Fibroblast of lung (primary cell): ENCODE results near the gene DNER. TPM values are rescaled to one million over a fixed set of nuclear protein-coding genes. Genes with fewer than 3 reads are reported as not detected.

Experiments used
- DNase-seq, 2 donors: peaks; one replicate each; pipeline versions ENCODE4 v3.0.0 to v3.0.0-alpha.2; 2010; ENCODE audit warnings: low read depth in 2 of 2
- H2AFZ ChIP-seq: 2 replicates; pipeline ENCODE4 v1.5.1; 2012; ENCODE audit warnings: low read length, control low read depth, inconsistent platforms
- H3K27ac ChIP-seq: 2 replicates; pipeline ENCODE4 v1.5.1; 2011; ENCODE audit warnings: low read length, control low read depth; ENCODE audit not compliant: insufficient read depth
- H3K27me3 ChIP-seq: 2 replicates; pipeline ENCODE4 v1.5.1; 2011; ENCODE audit warnings: mild to moderate bottlenecking, low read length; ENCODE audit not compliant: control insufficient read depth, insufficient read depth
- H3K36me3 ChIP-seq: 2 replicates; pipeline ENCODE4 v1.5.1; 2011; ENCODE audit warnings: low read length; ENCODE audit not compliant: control insufficient read depth, insufficient read depth
- H3K4me1 ChIP-seq: 2 replicates; pipeline ENCODE4 v1.5.1; 2011; ENCODE audit warnings: low read length; ENCODE audit not compliant: control insufficient read depth, insufficient read depth; ENCODE audit errors: extremely low read depth
- H3K4me2 ChIP-seq: 2 replicates; pipeline ENCODE4 v1.5.1; 2011; ENCODE audit warnings: low read length, control low read depth; ENCODE audit not compliant: insufficient read depth; ENCODE audit errors: extremely low read depth
- H3K4me3 ChIP-seq, 4 experiments: fragments of 200-600 bp in 1 of 4; sonication (generic) in 1 of 4; replicated peaks in 1 of 4; 2 replicates each; pipeline ENCODE4 v1.5.1; 2011 to 2016; ENCODE audit warnings: low read length in 4 of 4, low read depth in 3 of 4, mild to moderate bottlenecking in 3 of 4, control low read depth in 2 of 4, inconsistent platforms in 1 of 4, mixed read lengths in 1 of 4; ENCODE audit not compliant: insufficient read depth in 1 of 4; ENCODE audit errors: control extremely low read depth in 1 of 4
- H3K79me2 ChIP-seq: 2 replicates; pipeline ENCODE4 v1.5.1; 2012; ENCODE audit warnings: mild to moderate bottlenecking, low read length, inconsistent platforms; ENCODE audit not compliant: control insufficient read depth, insufficient read depth
- H3K9ac ChIP-seq: 2 replicates; pipeline ENCODE4 v1.5.1; 2011; ENCODE audit warnings: mild to moderate bottlenecking, low read length, control low read depth; ENCODE audit not compliant: insufficient read depth
- H3K9me3 ChIP-seq: 2 replicates; pipeline ENCODE4 v1.5.1; 2012; ENCODE audit warnings: low read depth, low read length; ENCODE audit not compliant: control insufficient read depth, insufficient read depth
- H4K20me1 ChIP-seq: 2 replicates; pipeline ENCODE4 v1.5.1; 2011; ENCODE audit warnings: low read length; ENCODE audit not compliant: control insufficient read depth, insufficient read depth; ENCODE audit errors: extremely low read depth
- EZH2 ChIP-seq: IDR thresholded peaks from 2 replicates; pipeline ENCODE4 v1.5.1; 2012; ENCODE audit warnings: low read length, control low read depth, mild to moderate bottlenecking; ENCODE audit errors: missing control alignments
- polyA plus RNA-seq, 2 donors: library from polyadenylated mRNA; depleted of rRNA in 1 of 2; stranded (reverse) in 1 of 2; unstranded in 1 of 2; fragments of >200 nt; gene quantifications; 2 replicates each; pipeline ENCODE4 v1.2.1, GENCODE V29; 2011 to 2012; ENCODE audit warnings: missing spikeins in 1 of 2
- total RNA-seq: library from RNA; depleted of rRNA; stranded (reverse); fragments of >200 nt; gene quantifications from 2 replicates; pipeline ENCODE4 v1.2.1, GENCODE V29; 2014
- TF ChIP-seq, protein P1 (sequence below), 2 donors: IDR thresholded peaks in 1 of 2; conservative IDR thresholded peaks in 1 of 2; 1 replicate in 1 of 2; 2 replicates in 1 of 2; pipeline ENCODE4 v1.5.1; 2011 to 2012; ENCODE audit warnings: low read length in 2 of 2, control low read depth in 1 of 2, inconsistent platforms in 1 of 2, low read depth in 1 of 2, mild to moderate bottlenecking in 1 of 2

The DNER gene
- total and polyA plus RNA-seq, 2 donors (not counting 1 experiment from before 2014, with no cell fraction given), result 0.33 to 0.43 TPM

DNA sequence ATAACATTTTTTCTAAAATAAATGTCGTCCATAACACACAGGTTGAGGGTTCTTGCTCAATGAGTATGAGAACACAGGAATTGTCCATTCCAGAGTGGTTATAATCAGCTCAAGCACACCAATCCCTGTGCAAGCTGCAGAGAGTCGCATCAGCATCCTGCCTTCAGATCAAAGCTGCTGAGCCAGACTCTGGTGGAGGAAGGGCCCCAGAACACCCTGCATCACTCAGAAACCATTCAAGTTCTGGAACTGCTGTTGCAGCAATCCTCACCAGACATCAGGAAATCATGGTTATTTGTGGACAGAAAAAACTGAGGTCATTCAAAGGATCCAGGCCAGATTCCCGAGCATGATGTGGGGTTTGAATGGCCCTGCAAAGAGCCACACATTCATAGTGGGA is 44.5 kb downstream of the DNER start:
- no peak for DNase-seq
- no peaks in the 10 kb centered on the region for H3K79me2 ChIP-seq
- H3K27me3 ChIP-seq, result no peaks in the 10 kb centered on the region
- H3K4me1 ChIP-seq, result no peaks in the 10 kb centered on the region
- no peaks in the 10 kb centered on the region for H3K36me3 ChIP-seq
- TF ChIP-seq, protein P1, sequence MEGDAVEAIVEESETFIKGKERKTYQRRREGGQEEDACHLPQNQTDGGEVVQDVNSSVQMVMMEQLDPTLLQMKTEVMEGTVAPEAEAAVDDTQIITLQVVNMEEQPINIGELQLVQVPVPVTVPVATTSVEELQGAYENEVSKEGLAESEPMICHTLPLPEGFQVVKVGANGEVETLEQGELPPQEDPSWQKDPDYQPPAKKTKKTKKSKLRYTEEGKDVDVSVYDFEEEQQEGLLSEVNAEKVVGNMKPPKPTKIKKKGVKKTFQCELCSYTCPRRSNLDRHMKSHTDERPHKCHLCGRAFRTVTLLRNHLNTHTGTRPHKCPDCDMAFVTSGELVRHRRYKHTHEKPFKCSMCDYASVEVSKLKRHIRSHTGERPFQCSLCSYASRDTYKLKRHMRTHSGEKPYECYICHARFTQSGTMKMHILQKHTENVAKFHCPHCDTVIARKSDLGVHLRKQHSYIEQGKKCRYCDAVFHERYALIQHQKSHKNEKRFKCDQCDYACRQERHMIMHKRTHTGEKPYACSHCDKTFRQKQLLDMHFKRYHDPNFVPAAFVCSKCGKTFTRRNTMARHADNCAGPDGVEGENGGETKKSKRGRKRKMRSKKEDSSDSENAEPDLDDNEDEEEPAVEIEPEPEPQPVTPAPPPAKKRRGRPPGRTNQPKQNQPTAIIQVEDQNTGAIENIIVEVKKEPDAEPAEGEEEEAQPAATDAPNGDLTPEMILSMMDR (conservative IDR thresholded peaks at IDR 0.05 in 1 of 2, IDR thresholded peaks at IDR 0.05 in 1 of 2; ENCODE audit: low read depth in 1 of 2, low read length in 2 of 2), result no peak
- TF ChIP-seq EZH2, result no peak
- H4K20me1 ChIP-seq, result no peaks in the 10 kb centered on the region
- H3K4me2 ChIP-seq, result no peak overlapping the region
- H3K9ac ChIP-seq, result no peak overlapping the region
- no peaks in the 10 kb centered on the region for H3K9me3 ChIP-seq
- no peak overlapping the region for H3K27ac ChIP-seq
- H3K4me3 ChIP-seq, result no peak overlapping the region
- H2AFZ ChIP-seq, result no peak overlapping the region

DNA sequence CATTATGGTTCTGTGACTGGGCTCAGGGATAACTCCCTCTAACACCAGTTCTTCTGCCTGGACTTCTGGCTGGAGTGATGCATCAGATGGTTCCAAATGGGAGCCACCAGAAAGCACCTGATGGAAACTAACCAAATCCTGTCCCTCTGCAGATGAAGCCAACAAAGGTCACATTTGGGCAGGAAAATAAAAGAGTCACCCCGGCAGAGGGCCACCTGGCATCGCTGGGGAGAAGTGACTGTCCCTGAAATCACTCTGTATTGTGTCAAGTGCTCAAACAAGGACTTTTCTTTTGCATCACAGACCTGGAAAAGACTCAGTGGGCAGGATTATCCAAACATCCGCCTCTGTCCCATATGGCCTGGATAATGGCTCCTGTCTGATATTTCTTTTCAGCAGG is 47.5 kb downstream of the DNER start:
- Histone ChIP-seq H3K9me3 (no peaks in the 10 kb centered on the region), H3K27ac (no peak overlapping the region), H4K20me1 (no peaks in the 10 kb centered on the region), H2AFZ (no peak overlapping the region), H3K4me1 (no peaks in the 10 kb centered on the region), H3K79me2 (no peaks in the 10 kb centered on the region), H3K27me3 (no peaks in the 10 kb centered on the region), H3K36me3 (no peaks in the 10 kb centered on the region), H3K4me3 (no peak overlapping the region), H3K9ac (no peak overlapping the region), H3K4me2 (no peak overlapping the region)
- no peak for DNase-seq
- TF ChIP-seq EZH2, result no peak
- TF ChIP-seq, protein P1 (conservative IDR thresholded peaks at IDR 0.05 in 1 of 2, IDR thresholded peaks at IDR 0.05 in 1 of 2; ENCODE audit: low read depth in 1 of 2, low read length in 2 of 2), result no peak

DNA sequence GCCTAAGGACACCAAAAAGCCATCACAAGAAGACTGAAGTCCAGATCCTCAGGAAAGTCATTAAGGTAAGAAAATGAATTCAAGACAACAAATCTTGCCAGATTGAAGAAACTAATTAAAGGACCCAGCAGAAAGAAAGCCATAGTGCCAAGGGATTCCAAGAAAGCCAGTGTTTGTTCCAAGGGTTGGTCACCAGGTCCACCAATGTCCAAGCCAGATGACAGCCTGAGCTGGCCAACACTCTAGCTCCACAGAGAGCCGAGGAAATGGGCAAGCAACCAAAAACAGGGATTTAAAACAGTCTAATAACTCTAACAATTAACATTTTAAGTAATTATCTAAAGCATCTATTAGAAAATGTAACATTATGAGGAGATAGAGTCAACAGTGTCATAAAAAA is 49.2 kb downstream of the DNER start:
- Histone ChIP-seq H3K4me1 (no peaks in the 10 kb centered on the region), H4K20me1 (no peaks in the 10 kb centered on the region), H3K79me2 (no peaks in the 10 kb centered on the region), H3K9ac (no peak overlapping the region), H3K4me3 (no peak overlapping the region), H2AFZ (no peak overlapping the region), H3K27me3 (no peaks in the 10 kb centered on the region), H3K9me3 (no peaks in the 10 kb centered on the region), H3K36me3 (no peaks in the 10 kb centered on the region), H3K27ac (no peak overlapping the region), H3K4me2 (no peak overlapping the region)
- TF ChIP-seq, protein P1 (conservative IDR thresholded peaks at IDR 0.05 in 1 of 2, IDR thresholded peaks at IDR 0.05 in 1 of 2; ENCODE audit: low read depth in 1 of 2, low read length in 2 of 2), result no peak
- no peak for TF ChIP-seq EZH2
- DNase-seq, result no peak
